ENCODE measurements around the gene NOTUM. TPM values are rescaled to one million over a fixed set of nuclear protein-coding genes. Genes with fewer than 3 reads are reported as not detected.

The NOTUM gene
- total RNA-seq, 2 experiments from 2014 or later: 0.88 to 4.4 TPM

DNA sequence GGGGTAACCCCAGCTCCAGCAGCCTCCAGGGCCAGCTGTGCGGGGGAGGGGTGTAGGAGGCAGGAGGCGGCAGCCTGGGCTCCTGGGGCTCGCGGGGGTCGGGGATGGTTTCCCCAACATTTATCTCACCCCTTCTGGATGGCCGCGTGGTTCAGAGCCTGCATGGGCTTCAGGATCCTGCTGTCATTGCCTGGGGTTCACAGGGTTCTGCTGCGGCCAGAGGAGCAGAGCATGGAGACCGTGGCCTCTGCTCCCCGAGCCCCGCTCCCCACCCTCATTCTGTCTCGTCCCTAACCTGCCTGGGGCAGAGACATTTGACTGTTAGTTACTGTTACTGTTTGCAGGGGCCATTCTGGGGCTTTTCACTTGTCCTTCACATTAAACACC lies 18.8 kb downstream of the NOTUM start:
- Histone ChIP-seq H4K20me1 (ENCODE audit: insufficient read depth, low read length) (no peaks in the 10 kb centered on the region), H3K9me2 (ENCODE audit: insufficient read depth, low read length) (no peaks in the 10 kb centered on the region), H3K4me2 (ENCODE audit: low read length) (peak overlapping the region; percentile 50), H2AFZ (ENCODE audit: low read length) (no peak overlapping the region), H3K4me1 (ENCODE audit: insufficient read depth, low read length, poor library complexity, severe bottlenecking) (peaks cover 36% of the 10 kb centered on the region), H3K4me3 (ENCODE audit: low read depth, low read length, poor library complexity, severe bottlenecking) (no peak overlapping the region), H3K36me3 (ENCODE audit: insufficient read depth, low read length) (no peaks in the 10 kb centered on the region), H3K9me3 (ENCODE audit: low read length) (no peaks in the 10 kb centered on the region), H3K27ac (ENCODE audit: low read depth, low read length, poor library complexity, severe bottlenecking) (no peak overlapping the region), H3K79me2 (ENCODE audit: insufficient read depth, low read depth, low read length) (no peaks in the 10 kb centered on the region)
- ChIA-PET CTCF (ENCODE audit: unreplicated experiment) (interaction anchor here (0.6 kb wide), 1 partner anchor 79 kb away, joined by 6 read pairs; no protein-coding TSS in a partner anchor), POLR2A (interaction anchor here (0.6 kb wide), 1 partner anchor 68 kb away, joined by 5 read pairs; no protein-coding TSS in a partner anchor)
- no peak for DNase-seq (ENCODE audit: low spot score)
- TF ChIP-seq EZH2phosphoT487 (IDR thresholded peaks at IDR 0.05; ENCODE audit: borderline replicate concordance, low read depth, low read length) (no peak), CTCF (conservative IDR thresholded peaks at IDR 0.05; ENCODE audit: low read length) (no peak)
- intact Hi-C loops (cut with micrococcal nuclease; ENCODE audit: unreplicated experiment): no loop called here
- no TSS peak for BruUV-seq (replicated peaks)

DNA sequence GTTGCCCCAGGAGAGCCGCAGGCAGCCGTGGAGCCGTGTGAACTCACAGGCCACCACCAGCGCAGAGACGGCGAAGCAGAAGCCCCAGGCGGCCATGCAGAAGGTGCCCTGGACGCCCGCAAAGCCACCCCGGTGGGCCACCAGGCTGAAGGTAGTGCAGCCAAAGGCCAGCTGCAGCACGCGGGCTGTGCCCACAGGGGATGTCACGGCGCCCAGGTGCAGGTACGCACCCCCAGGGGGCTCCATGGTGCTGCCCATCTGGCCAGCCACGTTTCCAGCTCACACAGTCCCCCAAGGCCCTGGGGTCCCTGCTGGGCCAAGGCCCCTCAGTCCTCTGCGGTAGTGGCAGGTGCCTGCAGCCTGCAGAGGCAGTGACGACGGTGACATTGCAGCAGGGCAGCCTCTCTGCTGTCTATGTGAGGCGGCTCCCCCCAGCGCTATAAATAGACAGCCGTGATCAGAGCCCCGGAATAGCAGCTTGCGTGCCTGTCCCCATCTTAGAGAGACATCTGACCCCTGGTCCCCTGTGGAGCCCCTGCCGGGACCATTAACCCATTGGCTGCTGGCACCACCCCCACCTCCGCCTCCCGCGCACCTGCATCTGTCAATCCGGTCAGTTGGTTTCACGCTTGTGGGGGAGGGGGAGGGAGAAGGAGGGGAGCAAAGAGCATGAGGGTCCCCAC lies 19.4 kb downstream of the NOTUM start:
- H4K20me1 ChIP-seq (ENCODE audit: insufficient read depth, low read length): no peaks in the 10 kb centered on the region
- CTCF ChIA-PET (ENCODE audit: unreplicated experiment): interaction anchor here (0.6 kb wide), 1 partner anchor 78 kb away, joined by 6 read pairs; no protein-coding TSS in a partner anchor
- peak; percentile 63 for DNase-seq (ENCODE audit: low spot score)
- POLR2A ChIA-PET: no interaction called here
- H2AFZ ChIP-seq (ENCODE audit: low read length): no peak overlapping the region
- H3K36me3 ChIP-seq (ENCODE audit: insufficient read depth, low read length): no peaks in the 10 kb centered on the region
- H3K4me1 ChIP-seq (ENCODE audit: insufficient read depth, low read length, poor library complexity, severe bottlenecking): peaks cover 36% of the 10 kb centered on the region
- H3K9me2 ChIP-seq (ENCODE audit: insufficient read depth, low read length): no peaks in the 10 kb centered on the region
- H3K27ac ChIP-seq (ENCODE audit: low read depth, low read length, poor library complexity, severe bottlenecking): no peak overlapping the region
- H3K4me2 ChIP-seq (ENCODE audit: low read length): peak overlapping the region; percentile 50
- BruUV-seq (replicated peaks): no TSS peak
- H3K79me2 ChIP-seq (ENCODE audit: insufficient read depth, low read depth, low read length): peaks cover 2% of the 10 kb centered on the region; the same call in 1 of the 2 replicates
- TF ChIP-seq CTCF (conservative IDR thresholded peaks at IDR 0.05; ENCODE audit: low read length): no peak
- no peak for TF ChIP-seq EZH2phosphoT487 (IDR thresholded peaks at IDR 0.05; ENCODE audit: borderline replicate concordance, low read depth, low read length)
- H3K4me3 ChIP-seq (ENCODE audit: low read depth, low read length, poor library complexity, severe bottlenecking): peak overlapping the region; percentile 13
- intact Hi-C loops (cut with micrococcal nuclease; ENCODE audit: unreplicated experiment): no loop called here
- H3K9me3 ChIP-seq (ENCODE audit: low read length): no peaks in the 10 kb centered on the region
